T-helper 2 cell (primary cell): ENCODE data around the gene CEMIP2.

Experiments used
- DNase-seq, 5 experiments: peaks; one replicate each; pipeline versions ENCODE4 v3.0.0 to v3.0.0-alpha.2; 2012 to 2022

CEMIP2 gene

GRCh38 chr9:71772726-71773125 is 4.4 kb upstream of the CEMIP2 start:
- DNase-seq, result no peak

- no peak for DNase-seq
These were observed 1.9 kb upstream of the CEMIP2 start for GRCh38 chr9:71770170-71770569.

DNA sequence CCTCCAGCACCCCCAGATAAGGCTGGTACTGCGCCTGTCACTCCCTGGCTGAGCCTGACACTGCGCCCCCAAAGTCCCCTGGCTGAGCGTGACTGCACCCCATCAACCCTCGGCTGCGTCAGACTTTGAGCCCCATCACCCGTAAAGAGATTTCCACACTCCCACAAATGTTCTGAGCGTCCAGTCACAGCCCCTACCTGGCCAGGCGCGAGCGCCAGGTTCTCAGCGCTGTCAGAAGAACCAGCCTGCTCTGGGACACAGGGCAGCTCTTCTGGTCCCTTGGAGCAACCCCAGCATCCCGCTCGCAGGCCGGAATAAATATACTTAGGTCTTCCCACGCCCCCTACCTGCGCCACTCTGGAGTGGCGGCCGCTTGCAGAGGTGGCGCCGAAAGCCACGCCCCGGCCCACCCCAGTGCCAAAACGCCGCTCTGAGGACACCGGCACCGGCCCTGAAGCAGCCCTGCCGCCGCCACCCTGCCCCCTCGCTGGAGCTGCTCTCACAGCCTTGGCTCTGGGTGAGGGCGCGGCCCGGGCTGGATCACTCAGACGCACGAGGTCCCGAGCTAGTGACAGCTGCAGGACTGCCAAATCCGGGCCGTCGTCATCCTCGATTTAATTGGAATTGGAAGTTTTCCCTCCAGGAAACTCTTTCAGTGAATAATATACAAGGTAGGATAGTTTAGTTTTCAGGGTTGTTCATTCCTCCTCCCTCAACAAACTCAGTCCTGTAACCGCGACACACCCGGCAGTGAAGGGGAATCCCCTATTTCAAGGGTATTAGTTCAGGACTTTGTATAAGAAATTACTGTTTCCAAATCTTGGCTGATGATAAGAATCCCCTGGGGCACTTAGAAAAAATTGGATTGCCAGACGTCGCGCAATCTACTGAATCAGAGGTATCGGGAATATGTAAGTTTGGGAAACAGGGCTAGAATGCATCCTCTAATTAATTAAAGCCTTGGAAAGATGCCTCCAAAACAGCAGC is 1.2 kb upstream of the CEMIP2 start:
- peak; percentile 45 to 75 (median 70) for DNase-seq

DNA sequence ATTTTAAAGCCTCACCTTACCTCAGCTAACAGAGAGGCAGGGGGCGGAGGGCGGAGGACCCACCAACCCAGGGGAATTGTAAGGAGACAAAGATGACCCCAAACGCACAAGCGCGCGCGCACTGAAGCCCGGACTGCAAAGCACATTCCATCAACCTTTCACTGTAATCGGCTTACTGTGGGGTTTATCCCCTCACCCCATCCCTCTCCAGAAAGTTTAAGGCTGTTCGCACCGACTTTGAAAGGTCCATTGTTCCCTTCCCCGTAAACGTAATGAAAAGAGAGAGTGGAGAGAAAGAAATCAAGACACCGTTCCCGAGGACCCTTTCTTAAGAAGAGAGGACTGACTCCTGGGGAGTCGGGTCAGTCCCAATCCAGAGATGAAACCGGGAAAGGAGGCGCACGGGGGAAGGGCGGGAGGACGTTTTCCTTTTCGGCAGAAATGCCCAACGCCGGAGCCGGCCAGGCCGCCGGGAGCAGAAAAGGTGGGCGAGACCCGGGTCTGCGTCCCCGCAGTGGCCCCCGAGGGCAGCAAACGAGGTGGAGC is 464 bp downstream of the CEMIP2 start:
- peak in 2 of 5 experiments; percentile 12 to 41 for DNase-seq

- peak in 1 of 5 experiments; percentile 19 for DNase-seq
These were observed 1.0 kb downstream of the CEMIP2 start for GRCh38 chr9:71767163-71767775.

DNA sequence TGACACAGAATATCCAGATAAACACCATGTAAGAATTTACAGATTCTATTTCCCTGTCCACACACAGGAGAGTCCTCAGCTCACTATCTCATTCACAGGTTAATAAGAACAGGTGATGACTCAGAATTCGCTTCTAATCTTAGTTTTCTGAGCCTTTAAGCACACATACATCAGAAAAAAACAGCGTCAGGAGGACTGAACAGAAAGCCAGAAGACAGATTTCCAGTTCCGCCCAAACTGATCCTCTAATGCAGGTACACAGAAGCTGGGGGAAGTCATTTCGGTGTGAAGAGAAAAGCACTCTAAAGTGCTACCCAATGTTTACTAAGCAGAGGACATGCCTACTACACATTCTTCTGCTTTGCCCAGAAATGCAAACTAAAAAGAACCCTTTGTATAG is 1.6 kb downstream of the CEMIP2 start:
- peak in 2 of 5 experiments; percentile 11 to 84 for DNase-seq

DNA sequence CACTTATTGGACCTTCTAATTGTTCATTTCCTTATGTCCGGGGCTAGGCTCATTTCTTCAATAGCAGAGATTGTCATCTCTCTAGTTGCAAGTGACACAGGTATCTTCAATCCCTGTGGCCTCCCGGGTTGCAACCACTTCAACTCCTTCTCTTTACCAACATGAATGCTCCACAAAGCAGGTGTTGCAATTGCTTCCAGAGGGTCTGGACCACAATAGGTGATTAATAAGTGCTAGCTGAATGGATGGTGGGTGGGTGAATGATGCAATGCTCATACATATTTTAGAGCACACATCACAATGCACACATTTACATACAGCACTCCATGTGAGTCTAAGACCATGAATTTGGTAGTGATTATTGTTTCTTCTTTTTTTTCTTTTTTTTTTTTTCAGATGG is 2.6 kb downstream of the CEMIP2 start:
- DNase-seq, result peak in 1 of 5 experiments; percentile 32

DNA sequence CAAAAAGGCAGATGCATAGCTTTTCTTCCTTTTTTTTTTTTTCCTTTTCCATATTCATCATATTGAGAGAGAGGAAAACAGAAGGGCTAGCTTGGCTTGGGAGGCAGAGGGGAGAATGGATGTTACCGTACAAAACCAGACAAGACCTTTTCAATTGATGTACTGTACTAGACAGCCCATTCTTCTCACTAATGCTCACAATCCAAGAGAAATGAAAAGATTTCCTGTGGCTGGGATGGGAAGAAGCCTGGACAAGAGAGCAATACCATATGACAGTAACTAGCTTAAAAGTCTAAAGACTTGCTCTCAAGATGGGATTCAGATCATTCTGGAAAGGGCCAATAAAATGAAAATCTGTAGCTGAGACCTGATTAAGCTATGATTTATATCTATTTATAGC is 3.4 kb downstream of the CEMIP2 start:
- DNase-seq, result no peak

DNA sequence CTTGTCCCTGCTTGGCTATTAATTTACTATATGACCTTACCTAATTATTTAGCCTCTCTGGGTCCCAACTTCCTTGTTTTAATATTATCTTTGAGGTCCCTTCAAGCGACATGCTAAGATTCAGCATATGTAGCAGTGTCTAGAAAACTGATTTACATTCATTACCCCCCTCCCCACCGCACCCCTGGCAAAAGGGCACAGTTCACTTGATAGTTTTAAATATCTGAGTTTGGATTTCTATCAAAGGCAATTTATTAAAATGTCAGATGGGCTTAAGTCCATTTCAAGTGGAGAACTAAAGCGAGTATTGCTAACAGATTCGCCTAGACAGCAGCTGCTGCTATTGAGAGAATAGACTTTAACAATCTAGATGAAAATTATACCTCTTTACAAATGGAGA is 3.9 kb downstream of the CEMIP2 start:
- no peak for DNase-seq

GRCh38 chr9:71763832-71764231 is 4.5 kb downstream of the CEMIP2 start:
- no peak for DNase-seq

- no peak for DNase-seq
These were observed 5.2 kb downstream of the CEMIP2 start for GRCh38 chr9:71762900-71763653.

- peak in 1 of 5 experiments; percentile 22 for DNase-seq
These were observed 6.4 kb downstream of the CEMIP2 start for GRCh38 chr9:71761938-71762353.

DNA sequence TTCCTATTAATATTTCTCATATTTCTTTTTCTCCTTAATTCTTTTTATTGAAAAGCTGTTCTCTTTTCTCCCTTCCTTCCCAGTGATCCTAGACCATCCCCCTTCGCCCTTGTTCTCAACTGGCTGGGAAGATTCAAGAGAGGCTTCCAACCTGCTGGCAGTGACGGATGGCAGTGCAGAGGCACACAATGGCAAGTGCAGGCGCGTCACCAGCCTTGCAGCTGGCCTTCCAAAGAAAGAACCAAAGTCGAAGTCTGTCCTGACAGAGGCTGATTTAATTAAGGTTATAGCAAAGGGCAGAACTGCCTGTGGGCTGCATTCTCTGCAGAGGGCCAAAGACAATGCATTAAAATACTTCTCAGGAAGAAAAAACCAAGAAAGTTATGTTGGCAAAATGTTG is 7.4 kb downstream of the CEMIP2 start:
- DNase-seq, result no peak

GRCh38 chr9:71758785-71759184 is 9.5 kb downstream of the CEMIP2 start:
- peak in 1 of 5 experiments; percentile 52 for DNase-seq

- no peak for DNase-seq
These were observed 10.0 kb downstream of the CEMIP2 start for GRCh38 chr9:71758277-71758676.

- no peak for DNase-seq
These were observed 11.6 kb downstream of the CEMIP2 start for GRCh38 chr9:71756753-71757152.

DNA sequence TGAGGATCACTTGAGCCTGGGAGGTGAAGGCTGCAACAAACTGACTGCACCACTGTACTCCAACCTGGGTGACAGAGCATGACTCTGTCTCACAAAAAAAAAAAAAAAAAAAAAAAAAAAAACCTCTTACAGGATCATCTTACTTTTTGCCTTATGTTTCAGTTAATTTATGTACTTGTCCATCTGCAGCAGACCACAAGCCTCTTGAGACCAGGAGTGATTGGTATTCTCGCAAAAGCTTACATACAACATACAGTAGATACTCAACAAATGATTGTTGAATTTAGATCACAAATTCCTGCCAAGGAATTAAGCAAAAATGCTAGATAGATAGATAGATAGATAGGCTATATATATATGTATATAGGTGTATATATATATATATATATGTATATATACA is 12.4 kb downstream of the CEMIP2 start:
- no peak for DNase-seq

- no peak for DNase-seq
These were observed 13.1 kb downstream of the CEMIP2 start for GRCh38 chr9:71755230-71755629.

DNA sequence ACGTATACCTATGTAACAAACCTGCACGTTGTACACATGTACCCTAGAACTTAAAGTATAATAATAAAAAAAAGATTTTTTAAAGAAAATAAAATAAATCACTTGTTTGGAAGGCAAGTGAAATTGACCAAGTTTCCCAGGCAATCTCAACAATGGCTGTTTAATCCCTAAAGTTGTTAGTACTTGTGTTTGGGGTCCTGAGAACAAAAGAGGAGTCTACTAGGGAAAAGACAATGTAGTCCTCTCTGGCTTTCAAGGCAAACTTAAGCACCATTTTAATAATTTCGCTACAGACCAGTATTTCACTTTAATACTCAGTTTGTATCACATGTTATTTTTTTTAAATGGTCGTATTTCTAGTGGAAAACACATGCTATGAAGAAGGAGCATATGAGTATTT is 14.2 kb downstream of the CEMIP2 start:
- no peak for DNase-seq

DNA sequence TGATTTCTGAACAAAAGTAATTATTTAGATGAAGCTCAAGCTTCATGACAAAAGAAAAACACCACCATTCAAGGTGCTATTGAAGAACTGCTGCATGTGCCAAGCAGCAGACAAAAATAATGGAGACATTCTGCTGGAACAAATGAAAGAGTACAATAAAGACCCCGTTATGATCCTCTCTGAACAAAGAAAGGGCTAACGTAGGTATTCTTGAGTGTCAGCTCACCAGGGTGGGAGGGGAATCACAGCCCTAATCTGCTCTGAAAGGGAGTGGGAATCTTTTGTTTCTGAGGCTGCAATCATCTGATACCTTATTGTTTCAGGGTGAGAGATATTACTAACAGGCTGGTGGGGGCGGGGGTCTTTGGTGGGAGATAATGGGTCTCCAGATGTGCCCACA is 15.4 kb downstream of the CEMIP2 start:
- no peak for DNase-seq

- DNase-seq, result no peak
These were observed 16.0 kb downstream of the CEMIP2 start for GRCh38 chr9:71752352-71752751.

DNA sequence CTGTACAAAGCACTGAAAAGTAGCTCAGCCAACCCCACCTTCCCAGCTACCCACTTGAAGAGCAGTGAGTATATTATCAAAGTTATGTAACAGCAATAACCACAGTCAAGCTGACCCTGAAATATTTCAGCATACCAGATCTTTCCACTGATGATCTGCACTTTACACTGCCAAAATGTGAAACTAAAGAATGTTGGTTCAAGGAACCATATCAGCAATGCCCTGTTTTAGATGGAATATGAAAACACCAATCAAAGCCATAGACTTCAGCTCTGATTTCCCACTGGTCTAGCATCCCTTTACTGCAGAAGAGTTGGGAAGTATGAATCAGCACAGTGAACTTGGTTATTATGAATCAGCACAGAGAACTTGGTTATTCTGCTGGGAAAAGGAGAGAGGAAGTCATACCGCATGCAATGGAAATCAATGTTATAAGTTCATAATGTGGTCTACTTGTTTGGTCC is 20.0 kb downstream of the CEMIP2 start:
- no peak for DNase-seq

GRCh38 chr9:71747576-71747975 is 20.7 kb downstream of the CEMIP2 start:
- DNase-seq, result no peak
